K562 (cell line): ENCODE data around the gene RNF40. TPM values are rescaled to one million over a fixed set of nuclear protein-coding genes. Genes with fewer than 3 reads are reported as not detected.

Source experiments
- ATAC-seq: fragments of 200-7000 bp; cut with Tn5 transposase; 3 replicates; pipeline ENCODE4 v1.9.1; 2020; ENCODE audit warnings: moderate library complexity
- BruUV-seq: library from RNA; stranded (reverse); fragments of 400-500 nt; replicated peaks from 2 replicates; lab custom pipeline; 2021; lab: Mats Ljungman, UMichigan
- CTCF ChIA-PET: fragments of 300-600 bp; formaldehyde crosslinking; extraction: SDS; loops from one replicate; lab custom pipeline; 2021; ENCODE audit warnings: low intra/inter-chr PET ratio; lab: Yijun Ruan, JAX
- POLR2A ChIA-PET: fragments of 300-600, 350-650 bp; sonication (Branson Sonifier 250); formaldehyde crosslinking; extraction: SDS; loops from one replicate; lab custom pipeline; 2021; ENCODE audit warnings: antibody characterized with exemption, inconsistent platforms; lab: Yijun Ruan, JAX
- DNase-seq, 4 experiments: peaks; one replicate each; pipeline versions ENCODE4 v3.0.0 to v3.0.0-alpha.2; 2011 to 2018; ENCODE audit warnings: low spot score in 3 of 4, mixed read lengths in 3 of 4; ENCODE audit errors: extremely low read depth in 1 of 4
- FAIRE-seq: peaks from 2 replicates; lab custom pipeline; 2011; peaks lifted over from hg19 to GRCh38; lab: Jason Lieb, UNC
- H2AFZ ChIP-seq: 2 replicates; pipeline ENCODE4 v1.6.0; 2011; ENCODE audit warnings: low read depth, low read length, control low read depth, inconsistent platforms
- H3K27ac ChIP-seq: fragments of 200-600 bp; 3 replicates; pipeline ENCODE4 v1.8.0; 2011; ENCODE audit warnings: low read depth, mild to moderate bottlenecking, control low read depth, inconsistent platforms, low read length, moderate library complexity, mixed read lengths; ENCODE audit errors: extremely low read depth
- H3K27me3 ChIP-seq, 2 experiments: fragments of 300-600 bp in 1 of 2; 2 replicates in 1 of 2; 3 replicates in 1 of 2; pipeline versions ENCODE4 v1.6.0 to v1.8.0; 2011; ENCODE audit warnings: inconsistent platforms in 2 of 2, low read length in 2 of 2, mild to moderate bottlenecking in 1 of 2, mixed read lengths in 1 of 2, moderate library complexity in 1 of 2; ENCODE audit not compliant: control insufficient read depth in 2 of 2, insufficient read depth in 2 of 2
- H3K36me3 ChIP-seq: fragments of 300-600 bp; 3 replicates; pipeline ENCODE4 v1.8.0; 2011; ENCODE audit warnings: mild to moderate bottlenecking, low read length, inconsistent platforms; ENCODE audit not compliant: control insufficient read depth, insufficient read depth
- H3K4me1 ChIP-seq, 2 experiments: fragments of 200-600 bp in 1 of 2; replicated peaks in 1 of 2; 2 replicates in 1 of 2; 3 replicates in 1 of 2; pipeline versions ENCODE4 v1.5.1 to v1.8.0; 2011; ENCODE audit warnings: inconsistent platforms in 2 of 2, low read length in 2 of 2, mild to moderate bottlenecking in 1 of 2, mixed read lengths in 1 of 2, moderate library complexity in 1 of 2; ENCODE audit not compliant: control insufficient read depth in 2 of 2, insufficient read depth in 2 of 2
- H3K4me2 ChIP-seq: 2 replicates; pipeline ENCODE4 v1.6.1; 2011; ENCODE audit warnings: low read length, control low read depth, inconsistent platforms, mixed read lengths; ENCODE audit not compliant: insufficient read depth
- H3K4me3 ChIP-seq: fragments of 200-600 bp; sonication (generic), shearing (Covaris generic); 2 replicates; pipeline ENCODE4 v1.5.1; 2016; ENCODE audit warnings: control low read depth, inconsistent platforms
- H3K79me2 ChIP-seq: fragments of 200-600 bp; 3 replicates; pipeline ENCODE4 v1.8.0; 2011; ENCODE audit warnings: low read length, inconsistent platforms; ENCODE audit not compliant: control insufficient read depth, insufficient read depth
- H3K9ac ChIP-seq, 2 experiments: 2 replicates each; pipeline versions ENCODE4 v1.6.0 to v1.6.1; 2011; ENCODE audit warnings: low read depth in 2 of 2, low read length in 2 of 2, control low read depth in 1 of 2, inconsistent platforms in 1 of 2, mild to moderate bottlenecking in 1 of 2, mixed read lengths in 1 of 2; ENCODE audit not compliant: insufficient read depth in 1 of 2
- H3K9me1 ChIP-seq: one replicate; pipeline ENCODE4 v1.6.0; 2011; ENCODE audit warnings: inconsistent platforms, mild to moderate bottlenecking, low read length, moderate library complexity; ENCODE audit not compliant: control insufficient read depth, insufficient read depth
- H3K9me3 ChIP-seq: replicated peaks from 2 replicates; pipeline ENCODE4 v1.5.1; 2011; ENCODE audit warnings: low read depth, low read length, inconsistent platforms; ENCODE audit not compliant: control insufficient read depth, insufficient read depth
- H4K20me1 ChIP-seq: replicated peaks from 2 replicates; pipeline ENCODE4 v1.6.1; 2011; ENCODE audit warnings: low read length, inconsistent platforms, mixed read lengths; ENCODE audit not compliant: control insufficient read depth, insufficient read depth
- CBX3 ChIP-seq, 2 experiments: IDR thresholded peaks; 1 replicate in 1 of 2; 2 replicates in 1 of 2; pipeline ENCODE4 v1.6.1; 2012; ENCODE audit warnings: inconsistent platforms in 2 of 2, low read length in 2 of 2, borderline replicate concordance in 1 of 2, control low read depth in 1 of 2
- CREM ChIP-seq: IDR thresholded peaks from 2 replicates; pipeline ENCODE4 v1.6.1; 2014; ENCODE audit warnings: antibody characterized with exemption, low read depth
- GTF2E2 ChIP-seq: fragments of 200-800 bp; sonication (Bioruptor generic); IDR thresholded peaks from 2 replicates; pipeline ENCODE4 v1.6.1; 2016; ENCODE audit warnings: missing genetic modification characterization, missing compliant biosample characterization
- HSF4 ChIP-seq: fragments of 250-450 bp; sonication (Bioruptor Pico); IDR thresholded peaks from 2 replicates; pipeline ENCODE4 v2.1.2; 2022; ENCODE audit warnings: mild to moderate bottlenecking, moderate library complexity, borderline replicate concordance
- KLF13 ChIP-seq: fragments of 450-650 bp; IDR thresholded peaks from 2 replicates; pipeline ENCODE4 v1.6.1; 2016; ENCODE audit warnings: missing genetic modification characterization, low read depth, mild to moderate bottlenecking, missing compliant biosample characterization, moderate library complexity, borderline replicate concordance
- MAZ ChIP-seq, 2 experiments: fragments of 450-650 bp in 1 of 2; sonication (generic) in 1 of 2; formaldehyde crosslinking; IDR thresholded peaks in 1 of 2; conservative IDR thresholded peaks in 1 of 2; 2 replicates each; pipeline versions ENCODE4 v1.4.0 to v1.5.0; 2020; ENCODE audit warnings: mild to moderate bottlenecking in 1 of 2, missing genetic modification reagents in 1 of 2
- MCM3 ChIP-seq: fragments of 450-650 bp; IDR thresholded peaks from 2 replicates; pipeline ENCODE4 v1.6.1; 2016
- MCM7 ChIP-seq, 2 experiments: fragments of 450-650 bp; IDR thresholded peaks; 2 replicates each; pipeline ENCODE4 v1.6.1; 2016 to 2018
- NEUROD1 ChIP-seq: fragments of 150-350 bp; IDR thresholded peaks from 2 replicates; pipeline ENCODE4 v1.6.1; 2014; ENCODE audit warnings: borderline replicate concordance, low read length, low read depth; ENCODE audit not compliant: partially characterized antibody
- STAG1 ChIP-seq: sonication (generic); formaldehyde crosslinking; IDR thresholded peaks from 2 replicates; pipeline ENCODE4 v1.5.0; 2020; ENCODE audit warnings: missing genetic modification reagents, borderline replicate concordance
- UBTF ChIP-seq, 2 experiments: IDR thresholded peaks; 2 replicates each; pipeline ENCODE4 v1.6.1; 2012; ENCODE audit warnings: improper control_type of control experiment in 2 of 2, low read depth in 2 of 2, low read length in 2 of 2, borderline replicate concordance in 1 of 2
- ZBTB11 ChIP-seq, 3 experiments: fragments of 200-800 bp in 1 of 3; fragments of 250-450 bp in 1 of 3; fragments of 450-650 bp in 1 of 3; sonication (Bioruptor Pico) in 1 of 3; sonication (Bioruptor generic) in 1 of 3; formaldehyde crosslinking in 1 of 3; IDR thresholded peaks; 2 replicates each; pipeline versions ENCODE4 v1.6.1 to v1.8.0; 2016 to 2022; ENCODE audit warnings: mild to moderate bottlenecking in 2 of 3, missing genetic modification characterization in 2 of 3, missing compliant biosample characterization in 1 of 3, moderate library complexity in 1 of 3
- ZFPM2 ChIP-seq: fragments of 250-450 bp; sonication (Bioruptor Pico); IDR thresholded peaks from 2 replicates; pipeline ENCODE4 v1.5.1; 2022; ENCODE audit warnings: mild to moderate bottlenecking
- ZNF146 ChIP-seq: IDR thresholded peaks from one replicate; pipeline ENCODE4 v1.6.1; 2018; ENCODE audit warnings: missing compliant biosample characterization; ENCODE audit not compliant: unreplicated experiment
- ZNF347 ChIP-seq: fragments of 450-650 bp; formaldehyde crosslinking; IDR thresholded peaks from 2 replicates; pipeline ENCODE4 v1.4.0; 2020; ENCODE audit warnings: low read depth, mild to moderate bottlenecking, moderate library complexity
- ZNF717 ChIP-seq: fragments of 250-450 bp; sonication (Bioruptor Pico); IDR thresholded peaks from 2 replicates; pipeline ENCODE4 v1.5.0; 2021
- WGBS: fragments of 100-300 bp; shearing (Covaris generic); methylation state at CpG from one replicate; pipeline ENCODE4 v1.1.6; 2016; ENCODE audit warnings: low coverage, mixed read lengths; ENCODE audit not compliant: insufficient coverage; ENCODE audit errors: missing lambda C conversion rate; 5-methylcytosine and 5-hydroxymethylcytosine counted together
- in situ Hi-C: fragments of 300-500 bp; cut with MboI; formaldehyde crosslinking; loops from 4 replicates; pipeline ENCODE4 v1.15.0; 2018; ENCODE audit warnings: inconsistent platforms, mixed read lengths
- intact Hi-C: fragments of 100-400 bp; cut with micrococcal nuclease; formaldehyde crosslinking; loops from 2 replicates; pipeline ENCODE4 v1.14.2; 2022
- polyA plus RNA-seq, 8 experiments: library from polyadenylated mRNA; depleted of rRNA in 4 of 8; stranded (reverse) in 5 of 8; unstranded in 3 of 8; fragments of >200 nt; fragmentation: Nextera tagmentation in 2 of 8; fragmentation: Illumina TruSeq in 1 of 8; extraction: Ambion mirVana in 2 of 8; extraction: Trizol in 1 of 8; gene quantifications; 2 replicates each; pipeline versions ENCODE4 v1.2.1 to v1.2.3, GENCODE V29; 2011 to 2014; ENCODE audit warnings: inconsistent platforms in 1 of 8, missing spikeins in 1 of 8
- total RNA-seq, 7 experiments: library from RNA; depleted of rRNA in 6 of 7; stranded (reverse); fragments of >200 nt in 6 of 7; fragmentation: Illumina TruSeq in 2 of 7; extraction: Trizol in 2 of 7; gene quantifications; 2 replicates each; pipeline versions ENCODE4 v1.2.1 to v1.2.3, GENCODE V29; 2011 to 2021; ENCODE audit warnings: low replicate concordance in 1 of 7

The RNF40 gene
- total and polyA plus RNA-seq, 9 of the 15 experiments (the other 6 are each of a cell fraction or from before 2014, with no cell fraction given): 6.2 to 129 (median 81.5) TPM

- no peak for FAIRE-seq
- in situ Hi-C loops: no loop called here
- Histone ChIP-seq H3K4me2 (no peak overlapping the region), H3K4me1 (peaks cover 10 to 23% of the 10 kb centered on the region in 2 experiments; a peak in 4 of 5 replicates), H3K9me1 (peaks cover 5% of the 10 kb centered on the region), H3K27ac (no peak overlapping the region), H4K20me1 (no peaks in the 10 kb centered on the region), H2AFZ (no peak overlapping the region), H3K9me3 (no peaks in the 10 kb centered on the region), H3K4me3 (no peak overlapping the region), H3K27me3 (no peaks in the 10 kb centered on the region), H3K36me3 (peaks cover 86% of the 10 kb centered on the region), H3K9ac (peak overlapping the region in 1 of 2 experiments; percentile 72; a peak in 2 of 4 replicates), H3K79me2 (no peaks in the 10 kb centered on the region; the same call in 2 of the 3 replicates)
- POLR2A ChIA-PET: interaction anchor here (0.6 to 1.0 kb wide), 3 partner anchors 9 to 64 kb away, joined by 3 to 4 read pairs (median 3); no protein-coding TSS in a partner anchor
- CTCF ChIA-PET: no interaction called here
- WGBS: 87% methylated on average over 6 of the region's 6 CpGs
- no TSS peak for BruUV-seq
- no peak for ATAC-seq
- no peak for DNase-seq
- intact Hi-C loops: no loop called here
- TF ChIP-seq HSF4 (CRISPR knock-in tag): no peak
- TF ChIP-seq CBX3 (IDR thresholded peaks at IDR 0.05; ENCODE audit: borderline replicate concordance in 1 of 2, low read length in 2 of 2): no peak
- TF ChIP-seq STAG1 (CRISPR knock-in tag): no peak
- no peak for TF ChIP-seq MCM7 (IDR thresholded peaks at IDR 0.05)
- no peak for TF ChIP-seq ZNF717 (CRISPR knock-in tag)
- TF ChIP-seq GTF2E2 (tag): no peak
- no peak for TF ChIP-seq ZFPM2 (CRISPR knock-in tag)
- no peak for TF ChIP-seq MAZ (CRISPR knock-in tag; conservative IDR thresholded peaks at IDR 0.05 in 1 of 2, IDR thresholded peaks at IDR 0.05 in 1 of 2)
- no peak for TF ChIP-seq NEUROD1
- no peak for TF ChIP-seq UBTF (IDR thresholded peaks at IDR 0.05; ENCODE audit: borderline replicate concordance in 1 of 2, low read depth in 2 of 2, low read length in 2 of 2)
- TF ChIP-seq CREM: no peak
- TF ChIP-seq KLF13 (tag): no peak
- TF ChIP-seq ZBTB11 (CRISPR knock-in tag; IDR thresholded peaks at IDR 0.05): no peak
- TF ChIP-seq ZNF347 (CRISPR knock-in tag): no peak
- TF ChIP-seq MCM3: no peak
- TF ChIP-seq ZNF146 (CRISPR knock-in tag): no peak
Observed at GRCh38 chr16:30741461-30741914, 20.6 kb upstream of the RNF40 start.
